Measurements from ENCODE around the gene ZDHHC14. TPM values are rescaled to one million over a fixed set of nuclear protein-coding genes. Genes with fewer than 3 reads are reported as not detected.

The ZDHHC14 gene
- total RNA-seq, 1 donor from 2014 or later = 15.2 TPM

- Histone ChIP-seq H3K9me3 (no peaks in the 10 kb centered on the region), H3K4me3 (no peak overlapping the region), H3K27ac (no peak overlapping the region), H3K27me3 (no peaks in the 10 kb centered on the region), H3K36me3 (no peaks in the 10 kb centered on the region), H3K4me1 (no peaks in the 10 kb centered on the region)
- TF ChIP-seq CTCF (IDR thresholded peaks at IDR 0.05) (no peak), POLR2A (IDR thresholded peaks at IDR 0.05) (no peak), POLR2AphosphoS5 (IDR thresholded peaks at IDR 0.05; ENCODE audit: insufficient read depth in 1 of 2, low read depth in 1 of 2) (no peak)
- intact Hi-C loops (cut with DNase I) = no loop called here
- no peak for DNase-seq (ENCODE audit: extremely low spot score in 2 of 2)
Measured at GRCh38 chr6:157490611-157491269, 109.8 kb downstream of the ZDHHC14 start.

GRCh38 chr6:157491571-157492232 is 110.7 kb downstream of the ZDHHC14 start:
- no peaks in the 10 kb centered on the region for H3K9me3 ChIP-seq
- TF ChIP-seq POLR2AphosphoS5 (IDR thresholded peaks at IDR 0.05; ENCODE audit: insufficient read depth in 1 of 2, low read depth in 1 of 2) = no peak
- no peak for TF ChIP-seq POLR2A (IDR thresholded peaks at IDR 0.05)
- no peak for TF ChIP-seq CTCF (IDR thresholded peaks at IDR 0.05)
- no peak overlapping the region for H3K4me3 ChIP-seq
- no peak for DNase-seq (ENCODE audit: extremely low spot score in 2 of 2)
- intact Hi-C loops (cut with DNase I) = no loop called here
- H3K27me3 ChIP-seq = no peaks in the 10 kb centered on the region
- no peak overlapping the region for H3K27ac ChIP-seq
- no peaks in the 10 kb centered on the region for H3K4me1 ChIP-seq
- H3K36me3 ChIP-seq = no peaks in the 10 kb centered on the region

- no peaks in the 10 kb centered on the region for H3K36me3 ChIP-seq
- no peak for DNase-seq (ENCODE audit: extremely low spot score in 2 of 2)
- H3K4me1 ChIP-seq = no peaks in the 10 kb centered on the region
- TF ChIP-seq CTCF (IDR thresholded peaks at IDR 0.05) (no peak), POLR2A (IDR thresholded peaks at IDR 0.05) (no peak), POLR2AphosphoS5 (IDR thresholded peaks at IDR 0.05; ENCODE audit: insufficient read depth in 1 of 2, low read depth in 1 of 2) (no peak)
- intact Hi-C loops (cut with DNase I) = no loop called here
- H3K27me3 ChIP-seq = no peaks in the 10 kb centered on the region
- H3K4me3 ChIP-seq = no peak overlapping the region
- no peaks in the 10 kb centered on the region for H3K9me3 ChIP-seq
- H3K27ac ChIP-seq = no peak overlapping the region
Measured at GRCh38 chr6:157492249-157492648, 111.3 kb downstream of the ZDHHC14 start.

- H3K36me3 ChIP-seq = no peaks in the 10 kb centered on the region
- no peak overlapping the region for H3K4me3 ChIP-seq
- H3K4me1 ChIP-seq = no peaks in the 10 kb centered on the region
- H3K27me3 ChIP-seq = no peaks in the 10 kb centered on the region
- H3K9me3 ChIP-seq = no peaks in the 10 kb centered on the region
- TF ChIP-seq CTCF (IDR thresholded peaks at IDR 0.05) (no peak), POLR2AphosphoS5 (IDR thresholded peaks at IDR 0.05; ENCODE audit: insufficient read depth in 1 of 2, low read depth in 1 of 2) (no peak), POLR2A (IDR thresholded peaks at IDR 0.05) (no peak)
- H3K27ac ChIP-seq = no peak overlapping the region
- intact Hi-C loops (cut with DNase I) = no loop called here
- DNase-seq (ENCODE audit: extremely low spot score in 2 of 2) = no peak
Measured at GRCh38 chr6:157492741-157493140, 111.8 kb downstream of the ZDHHC14 start.

- H3K27me3 ChIP-seq = no peaks in the 10 kb centered on the region
- no peaks in the 10 kb centered on the region for H3K9me3 ChIP-seq
- no peaks in the 10 kb centered on the region for H3K36me3 ChIP-seq
- TF ChIP-seq POLR2A (IDR thresholded peaks at IDR 0.05) = no peak
- no peak for TF ChIP-seq CTCF (IDR thresholded peaks at IDR 0.05)
- TF ChIP-seq POLR2AphosphoS5 (IDR thresholded peaks at IDR 0.05; ENCODE audit: insufficient read depth in 1 of 2, low read depth in 1 of 2) = no peak
- intact Hi-C loops (cut with DNase I) = no loop called here
- no peak for DNase-seq (ENCODE audit: extremely low spot score in 2 of 2)
- no peak overlapping the region for H3K27ac ChIP-seq
- H3K4me1 ChIP-seq = no peaks in the 10 kb centered on the region
- H3K4me3 ChIP-seq = no peak overlapping the region
Measured at GRCh38 chr6:157493173-157493572, 112.2 kb downstream of the ZDHHC14 start.

All from vagina (tissue), 2 donors.